Trophoblast cell (in vitro differentiated cells and primary cell): ENCODE results near the gene EARS2.
"Not testable (repeated sequence)": the region's sequence is repeated elsewhere in the genome, so short reads cannot be mapped to it uniquely, and the experiment has no call there.

Experiments
- DNase-seq, 2 donors: peaks; one replicate each; pipeline ENCODE4 v3.0.0-alpha.2; 2016
- H2AFZ ChIP-seq: 2 replicates; pipeline ENCODE4 v1.6.1; 2013; ENCODE audit warnings: low read length, moderate library complexity, mild to moderate bottlenecking; ENCODE audit not compliant: insufficient read depth, poor library complexity
- H2AK5ac ChIP-seq: 2 replicates; pipeline ENCODE4 v1.6.1; 2013; ENCODE audit warnings: mild to moderate bottlenecking, low read length
- H2BK120ac ChIP-seq: 2 replicates; pipeline ENCODE4 v1.6.1; 2013; ENCODE audit warnings: low read length, mild to moderate bottlenecking, moderate library complexity; ENCODE audit not compliant: insufficient read depth, poor library complexity
- H2BK12ac ChIP-seq: 2 replicates; pipeline ENCODE4 v1.6.1; 2013; ENCODE audit warnings: mild to moderate bottlenecking, low read length, moderate library complexity
- H2BK5ac ChIP-seq: 2 replicates; pipeline ENCODE4 v1.6.1; 2013; ENCODE audit warnings: low read length, low read depth, moderate library complexity, mild to moderate bottlenecking; ENCODE audit not compliant: poor library complexity
- H3K14ac ChIP-seq: 2 replicates; pipeline ENCODE4 v1.6.1; 2013; ENCODE audit warnings: mild to moderate bottlenecking, low read length
- H3K18ac ChIP-seq: 2 replicates; pipeline ENCODE4 v1.6.1; 2013; ENCODE audit warnings: mild to moderate bottlenecking, low read length
- H3K23ac ChIP-seq: 2 replicates; pipeline ENCODE4 v1.6.1; 2013; ENCODE audit warnings: low read length
- H3K27ac ChIP-seq: 2 replicates; pipeline ENCODE4 v1.5.1; 2013; ENCODE audit warnings: low read depth, mild to moderate bottlenecking, inconsistent platforms, low read length, moderate library complexity
- H3K27me3 ChIP-seq: 2 replicates; pipeline ENCODE4 v1.6.1; 2013; ENCODE audit warnings: inconsistent platforms, mild to moderate bottlenecking, low read length, moderate library complexity; ENCODE audit not compliant: insufficient read depth
- H3K36me3 ChIP-seq, 2 experiments: 1 replicate in 1 of 2; 2 replicates in 1 of 2; pipeline ENCODE4 v1.6.1; 2013; ENCODE audit warnings: low read length in 2 of 2, mild to moderate bottlenecking in 2 of 2, moderate library complexity in 1 of 2; ENCODE audit not compliant: insufficient read depth in 2 of 2, control insufficient read depth in 1 of 2
- H3K4ac ChIP-seq: 2 replicates; pipeline ENCODE4 v1.6.1; 2013; ENCODE audit warnings: low read depth, mild to moderate bottlenecking, low read length, moderate library complexity
- H3K4me1 ChIP-seq, 2 experiments: 1 replicate in 1 of 2; 2 replicates in 1 of 2; pipeline ENCODE4 v1.6.1; 2013; ENCODE audit warnings: low read length in 2 of 2, mild to moderate bottlenecking in 2 of 2, moderate library complexity in 1 of 2; ENCODE audit not compliant: insufficient read depth in 2 of 2, control insufficient read depth in 1 of 2
- H3K4me2 ChIP-seq: 2 replicates; pipeline ENCODE4 v1.6.1; 2013; ENCODE audit warnings: inconsistent platforms, mild to moderate bottlenecking, low read length, moderate library complexity
- H3K4me3 ChIP-seq: 2 replicates; pipeline ENCODE4 v1.5.1; 2013; ENCODE audit warnings: mild to moderate bottlenecking, low read depth, low read length, inconsistent platforms
- H3K79me1 ChIP-seq: one replicate; pipeline ENCODE4 v1.6.1; 2013; ENCODE audit warnings: low read length
- H3K79me2 ChIP-seq: 2 replicates; pipeline ENCODE4 v1.6.1; 2013; ENCODE audit warnings: low read length, mild to moderate bottlenecking; ENCODE audit not compliant: control insufficient read depth, insufficient read depth, poor library complexity
- H3K9ac ChIP-seq: 2 replicates; pipeline ENCODE4 v1.6.1; 2013; ENCODE audit warnings: mild to moderate bottlenecking, low read length
- H3K9me3 ChIP-seq: 2 replicates; pipeline ENCODE4 v1.6.1; 2013; ENCODE audit warnings: low read depth, mild to moderate bottlenecking, control low read depth, inconsistent platforms, low read length; ENCODE audit not compliant: insufficient read depth
- H4K12ac ChIP-seq: 2 replicates; pipeline ENCODE4 v1.6.1; 2013; ENCODE audit warnings: low read depth, mild to moderate bottlenecking, low read length, moderate library complexity
- H4K8ac ChIP-seq: 2 replicates; pipeline ENCODE4 v1.6.1; 2013; ENCODE audit warnings: low read depth, mild to moderate bottlenecking, low read length, moderate library complexity
- H4K91ac ChIP-seq: one replicate; pipeline ENCODE4 v1.6.1; 2013; ENCODE audit warnings: low read depth, mild to moderate bottlenecking, low read length, moderate library complexity
- WGBS: extraction: QIAGEN DNeasy Blood & Tissue Kit; methylation state at CpG from one replicate; pipeline ENCODE4 v1.1.7; 2013; ENCODE audit warnings: missing lambda C conversion rate; ENCODE audit not compliant: insufficient read length, insufficient coverage; ENCODE audit errors: extremely low coverage; 5-methylcytosine and 5-hydroxymethylcytosine counted together

EARS2 gene

DNA sequence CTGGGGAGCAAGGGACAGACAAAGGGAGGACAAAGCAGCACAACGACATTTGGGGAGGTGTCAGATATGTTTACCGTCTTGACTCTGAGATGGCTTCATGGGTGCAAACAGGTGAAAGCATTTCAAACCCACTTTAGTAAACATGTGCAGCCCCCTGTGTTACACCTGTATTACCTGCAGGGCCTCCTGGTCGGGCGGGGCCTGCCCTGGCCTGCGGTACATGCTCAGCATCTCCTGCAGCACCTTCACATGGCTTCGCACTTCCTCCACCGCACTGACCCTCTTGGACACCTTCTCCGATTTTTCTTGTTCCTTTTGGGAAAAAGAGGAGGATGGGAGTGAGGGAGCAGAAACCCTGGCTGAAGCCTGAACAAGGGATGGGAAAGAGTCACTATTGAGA lies 71.3 kb downstream of the EARS2 start:
- H3K4me2 ChIP-seq, result no peak overlapping the region

DNA sequence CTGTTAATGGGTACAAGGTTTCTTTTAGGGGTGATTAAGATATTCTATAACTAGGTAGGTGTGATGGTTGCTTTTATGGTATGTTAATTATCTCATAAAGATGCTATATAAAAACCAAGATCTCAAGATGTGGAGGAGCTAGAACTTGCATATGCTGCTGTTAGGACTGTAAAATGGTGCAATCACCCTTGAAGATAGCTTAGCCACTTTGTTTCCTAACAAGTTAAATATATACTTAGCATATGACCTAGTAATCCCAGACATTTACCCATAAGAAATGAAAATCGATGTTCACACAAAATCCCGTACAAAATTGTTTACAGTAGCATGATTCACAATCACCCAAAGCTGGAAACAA lies 71.9 kb downstream of the EARS2 start:
- no peak overlapping the region for H3K23ac ChIP-seq
- H2BK120ac ChIP-seq, result no peak overlapping the region
- H2AFZ ChIP-seq, result no peak overlapping the region
- no peaks in the 10 kb centered on the region for H3K79me2 ChIP-seq
- WGBS, result no CpG with 5 or more reads among the region's 2 CpGs
- no peak overlapping the region for H2BK12ac ChIP-seq
- no peaks in the 10 kb centered on the region for H3K27me3 ChIP-seq
- no peak overlapping the region for H3K27ac ChIP-seq
- no peaks in the 10 kb centered on the region for H3K9me3 ChIP-seq
- no peak overlapping the region for H3K4me3 ChIP-seq
- H4K8ac ChIP-seq, result no peak overlapping the region
- H2AK5ac ChIP-seq, result no peak overlapping the region
- DNase-seq, result no peak
- peaks cover 54 to 73% of the 10 kb centered on the region in 2 experiments for H3K36me3 ChIP-seq
- no peak overlapping the region for H3K4me2 ChIP-seq
- H3K18ac ChIP-seq, result no peak overlapping the region
- no peaks in the 10 kb centered on the region for H3K4me1 ChIP-seq
- H4K91ac ChIP-seq, result no peak overlapping the region
- H4K12ac ChIP-seq, result no peak overlapping the region
- H2BK5ac ChIP-seq, result no peak overlapping the region
- no peak overlapping the region for H3K14ac ChIP-seq
- no peak overlapping the region for H3K9ac ChIP-seq
- H3K79me1 ChIP-seq, result no peaks in the 10 kb centered on the region
- no peak overlapping the region for H3K4ac ChIP-seq

More for the DNA sequence above, 71.3 kb downstream of the EARS2 start:
- Histone ChIP-seq H3K4ac (no peak overlapping the region), H4K8ac (no peak overlapping the region), H3K18ac (no peak overlapping the region), H2BK12ac (no peak overlapping the region), H2AK5ac (no peak overlapping the region), H4K91ac (no peak overlapping the region), H3K79me1 (no peaks in the 10 kb centered on the region), H3K36me3 (peaks cover 51 to 68% of the 10 kb centered on the region in 2 experiments), H3K79me2 (no peaks in the 10 kb centered on the region), H2AFZ (no peak overlapping the region), H3K4me1 (no peaks in the 10 kb centered on the region), H3K23ac (no peak overlapping the region), H3K4me3 (no peak overlapping the region), H3K14ac (no peak overlapping the region), H2BK120ac (no peak overlapping the region), H3K27ac (no peak overlapping the region), H3K9me3 (no peaks in the 10 kb centered on the region), H3K9ac (no peak overlapping the region), H4K12ac (no peak overlapping the region), H3K27me3 (no peaks in the 10 kb centered on the region), H2BK5ac (no peak overlapping the region)
- no CpG with 5 or more reads among the region's 8 CpGs for WGBS
- no peak for DNase-seq

DNA sequence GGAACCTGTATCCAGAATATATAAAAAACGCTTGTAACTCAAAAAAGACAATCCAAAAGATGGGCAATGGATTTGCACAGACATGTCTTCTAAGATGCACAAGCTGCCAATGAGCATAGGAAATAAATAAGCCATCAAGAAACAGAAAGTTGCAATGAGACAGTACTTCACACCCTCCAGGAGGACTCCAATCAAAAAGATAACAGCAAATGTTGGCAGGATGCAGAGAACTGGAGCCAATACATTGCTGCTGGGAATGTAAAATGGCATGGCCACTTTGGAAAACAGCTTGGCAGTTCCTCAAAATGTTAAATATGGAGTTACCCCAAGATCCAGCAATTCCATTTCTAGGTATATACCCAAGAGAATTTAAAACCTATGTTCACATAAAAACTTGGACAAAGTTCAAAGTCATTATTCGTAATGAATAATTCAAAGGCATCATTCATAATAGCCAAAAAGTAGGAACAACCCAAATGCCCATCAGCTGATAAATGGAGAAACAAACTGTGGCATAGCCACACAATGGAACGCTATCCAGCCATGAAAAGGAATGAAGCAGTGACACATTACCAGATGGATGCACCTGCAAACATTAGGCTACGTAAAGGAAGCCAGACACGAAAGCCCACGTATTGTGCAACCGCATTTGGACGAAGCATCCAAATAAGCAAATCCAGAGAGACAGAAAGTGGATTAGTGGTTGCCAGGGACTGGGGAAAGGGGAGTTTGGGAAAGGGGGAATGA lies 72.5 kb downstream of the EARS2 start:
- WGBS, result no CpG with 5 or more reads among the region's 8 CpGs
- Histone ChIP-seq H3K18ac (no peak overlapping the region), H2AK5ac (no peak overlapping the region), H3K4me2 (no peak overlapping the region), H3K9ac (no peak overlapping the region), H3K36me3 (peaks cover 57 to 75% of the 10 kb centered on the region in 2 experiments), H3K4me3 (no peak overlapping the region), H2AFZ (no peak overlapping the region), H3K9me3 (no peaks in the 10 kb centered on the region), H2BK12ac (no peak overlapping the region), H3K27me3 (no peaks in the 10 kb centered on the region), H3K4me1 (no peaks in the 10 kb centered on the region), H3K79me1 (no peaks in the 10 kb centered on the region), H2BK5ac (no peak overlapping the region), H4K8ac (no peak overlapping the region), H3K4ac (no peak overlapping the region), H3K23ac (no peak overlapping the region), H3K27ac (no peak overlapping the region), H3K79me2 (no peaks in the 10 kb centered on the region), H3K14ac (no peak overlapping the region), H2BK120ac (no peak overlapping the region), H4K91ac (no peak overlapping the region), H4K12ac (no peak overlapping the region)
- DNase-seq, result no peak

DNA sequence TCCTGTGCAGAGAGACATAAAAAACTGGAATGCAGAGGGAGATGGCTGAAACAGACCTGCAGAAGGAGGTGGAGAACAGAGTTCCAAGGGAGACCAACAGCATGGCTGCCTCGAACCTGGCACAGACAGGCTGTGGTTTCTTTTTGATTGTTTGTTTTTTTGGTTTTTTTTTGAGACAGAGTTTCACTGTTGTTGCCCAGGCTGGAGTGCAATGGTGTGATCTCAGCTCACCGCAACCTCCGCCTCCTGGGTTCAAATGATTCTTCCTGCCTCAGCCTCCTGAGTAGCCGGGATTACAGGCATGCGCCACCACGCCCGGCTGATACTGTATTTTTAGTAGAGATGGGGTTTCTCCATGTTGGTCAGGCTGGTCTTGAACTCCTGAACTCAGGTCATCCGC lies 73.7 kb downstream of the EARS2 start:
- H2BK12ac ChIP-seq, H3K79me1 ChIP-seq, H3K27me3 ChIP-seq, H2BK120ac ChIP-seq, H2BK5ac ChIP-seq, H3K9me3 ChIP-seq, H3K18ac ChIP-seq, H3K4me1 ChIP-seq, H3K23ac ChIP-seq, DNase-seq, H3K79me2 ChIP-seq, H4K91ac ChIP-seq, H3K4me2 ChIP-seq, H3K4ac ChIP-seq, H4K8ac ChIP-seq, H2AFZ ChIP-seq, H3K14ac ChIP-seq, H3K27ac ChIP-seq, H2AK5ac ChIP-seq, H3K4me3 ChIP-seq, H3K9ac ChIP-seq, H4K12ac ChIP-seq: not testable (repeated sequence)
- WGBS, result no CpG with 5 or more reads among the region's 8 CpGs
- H3K36me3 ChIP-seq, result peaks cover 67 to 80% of the 10 kb centered on the region in 2 experiments
